GM12878 (cell line): ENCODE measurements around the gene HAPSTR1. TPM values are rescaled to one million over a fixed set of nuclear protein-coding genes. Genes with fewer than 3 reads are reported as not detected.

Experiments
- ATAC-seq: fragments of 200-7000 bp; cut with Tn5 transposase; 3 replicates; pipeline ENCODE4 v1.9.1; 2020; ENCODE audit warnings: mild to moderate bottlenecking, moderate library complexity
- BruUV-seq: library from RNA; stranded (reverse); fragments of 400-500 nt; replicated peaks from 2 replicates; lab custom pipeline; 2021; lab: Mats Ljungman, UMichigan
- CTCF ChIA-PET: fragments of 300-600 bp; sonication (Branson Sonifier 250); formaldehyde crosslinking; extraction: SDS; loops from one replicate; lab custom pipeline; 2021; ENCODE audit warnings: inconsistent platforms; lab: Yijun Ruan, JAX
- POLR2A ChIA-PET: fragments of 350-600 bp; formaldehyde crosslinking; extraction: SDS; loops from one replicate; lab custom pipeline; 2021; ENCODE audit warnings: inconsistent platforms; lab: Charles Lee
- RAD21 ChIA-PET: fragments of 300-600 bp; sonication (Branson Sonifier 250); formaldehyde crosslinking; loops from one replicate; lab custom pipeline; 2023; ENCODE audit warnings: antibody characterized with exemption; ENCODE audit not compliant: unreplicated experiment; lab: Charles Lee
- SMC1A ChIA-PET: fragments of 300-600 bp; sonication (Branson Sonifier 250); formaldehyde crosslinking; loops from one replicate; lab custom pipeline; 2023; ENCODE audit not compliant: unreplicated experiment, uncharacterized antibody; lab: Charles Lee
- DNase-seq: peaks from one replicate; pipeline ENCODE4 v3.0.0-alpha.2; 2011; ENCODE audit warnings: low read depth, low spot score
- FAIRE-seq: peaks from 3 replicates; lab custom pipeline; 2011; peaks lifted over from hg19 to GRCh38; lab: Jason Lieb, UNC
- H2AFZ ChIP-seq: 2 replicates; pipeline ENCODE4 v1.6.0; 2011; ENCODE audit warnings: low read depth, low read length, control low read depth; ENCODE audit not compliant: control insufficient read depth
- H3K27ac ChIP-seq: 2 replicates; pipeline ENCODE4 v1.5.1; 2011; ENCODE audit warnings: control low read depth; ENCODE audit not compliant: control insufficient read depth, insufficient read depth
- H3K27me3 ChIP-seq, 2 experiments: replicated peaks in 1 of 2; 2 replicates each; pipeline versions ENCODE4 v1.6.0 to v1.6.1; 2011; ENCODE audit warnings: low read length in 1 of 2; ENCODE audit not compliant: control insufficient read depth in 2 of 2, insufficient read depth in 2 of 2
- H3K36me3 ChIP-seq, 2 experiments: 2 replicates each; pipeline ENCODE4 v1.5.1; 2011; ENCODE audit warnings: low read length in 1 of 2; ENCODE audit not compliant: control insufficient read depth in 2 of 2, insufficient read depth in 2 of 2
- H3K4me1 ChIP-seq: 2 replicates; pipeline ENCODE4 v1.6.1; 2011; ENCODE audit warnings: mild to moderate bottlenecking, low read length, moderate library complexity, mixed read lengths; ENCODE audit not compliant: control insufficient read depth, insufficient read depth
- H3K4me2 ChIP-seq: 2 replicates; pipeline ENCODE4 v1.6.0; 2011; ENCODE audit warnings: control low read depth; ENCODE audit not compliant: control insufficient read depth, insufficient read depth
- H3K4me3 ChIP-seq: fragments of 200-600 bp; sonication (generic); 2 replicates; pipeline ENCODE4 v1.5.1; 2016
- H3K79me2 ChIP-seq: 2 replicates; pipeline ENCODE4 v1.6.0; 2011; ENCODE audit warnings: low read length; ENCODE audit not compliant: control insufficient read depth, insufficient read depth
- H3K9ac ChIP-seq: 2 replicates; pipeline ENCODE4 v1.8.0; 2011; ENCODE audit warnings: low read length, control low read depth, mixed read lengths; ENCODE audit not compliant: control insufficient read depth, insufficient read depth
- H3K9me3 ChIP-seq: replicated peaks from 3 replicates; pipeline ENCODE4 v1.5.1; 2011; ENCODE audit warnings: mild to moderate bottlenecking, low read length; ENCODE audit not compliant: control insufficient read depth, insufficient read depth
- H4K20me1 ChIP-seq: 2 replicates; pipeline ENCODE4 v1.6.0; 2011; ENCODE audit not compliant: control insufficient read depth, insufficient read depth
- FOXM1 ChIP-seq: IDR thresholded peaks from 2 replicates; pipeline ENCODE4 v1.6.1; 2012; ENCODE audit warnings: low read depth, mild to moderate bottlenecking, inconsistent platforms, low read length, moderate library complexity
- GABPA ChIP-seq: IDR thresholded peaks from 2 replicates; pipeline ENCODE4 v1.6.1; 2014; ENCODE audit warnings: antibody characterized with exemption, low read depth, mild to moderate bottlenecking, inconsistent platforms
- KDM1A ChIP-seq: fragments of 200-600 bp; sonication (generic); IDR thresholded peaks from 2 replicates; pipeline ENCODE4 v1.6.1; 2016; ENCODE audit warnings: borderline replicate concordance
- KLF5 ChIP-seq: fragments of 450-650 bp; IDR thresholded peaks from 2 replicates; pipeline ENCODE4 v1.6.1; 2014; ENCODE audit warnings: mild to moderate bottlenecking; ENCODE audit not compliant: partially characterized antibody
- MEF2A ChIP-seq: IDR thresholded peaks from 2 replicates; pipeline ENCODE4 v1.6.1; 2011; ENCODE audit warnings: low read depth, mild to moderate bottlenecking, low read length, moderate library complexity; ENCODE audit not compliant: insufficient read depth
- NFXL1 ChIP-seq: fragments of 450-650 bp; IDR thresholded peaks from 2 replicates; pipeline ENCODE4 v1.6.1; 2017; ENCODE audit warnings: antibody characterized with exemption, mild to moderate bottlenecking, borderline replicate concordance
- NR2C2 ChIP-seq: IDR thresholded peaks from 2 replicates; pipeline ENCODE4 v1.6.1; 2011; ENCODE audit warnings: borderline replicate concordance, low read depth; ENCODE audit not compliant: control insufficient read depth, insufficient read length
- PRDM15 ChIP-seq: fragments of 450-650 bp; formaldehyde crosslinking; IDR thresholded peaks from 2 replicates; pipeline ENCODE4 v1.4.0; 2020; ENCODE audit warnings: mild to moderate bottlenecking, moderate library complexity
- RAD51 ChIP-seq: fragments of 450-650 bp; IDR thresholded peaks from 2 replicates; pipeline ENCODE4 v1.6.1; 2016; ENCODE audit warnings: moderate library complexity, mild to moderate bottlenecking, inconsistent platforms
- SMAD1 ChIP-seq: fragments of 450-650 bp; IDR thresholded peaks from 2 replicates; pipeline ENCODE4 v1.6.1; 2018; ENCODE audit warnings: mild to moderate bottlenecking, low read depth; ENCODE audit not compliant: partially characterized antibody
- SMC3 ChIP-seq: IDR thresholded peaks from 2 replicates; pipeline ENCODE4 v1.6.1; 2011; ENCODE audit warnings: low read length, improper control_type of control experiment, borderline replicate concordance
- SREBF2 ChIP-seq: IDR thresholded peaks from 2 replicates; pipeline ENCODE4 v1.6.1; 2012; ENCODE audit warnings: mild to moderate bottlenecking, low read length
- SRF ChIP-seq, 2 experiments: IDR thresholded peaks; 2 replicates each; pipeline ENCODE4 v1.6.1; 2011; ENCODE audit warnings: low read depth in 2 of 2, low read length in 2 of 2, mild to moderate bottlenecking in 1 of 2, moderate library complexity in 1 of 2
- TCF12 ChIP-seq: IDR thresholded peaks from 2 replicates; pipeline ENCODE4 v1.6.1; 2011; ENCODE audit warnings: low read depth, mild to moderate bottlenecking, low read length
- ZNF207 ChIP-seq: fragments of 450-650 bp; IDR thresholded peaks from 2 replicates; pipeline ENCODE4 v1.6.1; 2014; ENCODE audit warnings: antibody characterized with exemption, mild to moderate bottlenecking, borderline replicate concordance
- WGBS: methylation state at CpG from one replicate; pipeline ENCODE4 v1.1.6; 2016; ENCODE audit warnings: low lambda C conversion rate; ENCODE audit not compliant: insufficient replicate concordance, insufficient coverage; ENCODE audit errors: missing lambda C conversion rate; 5-methylcytosine and 5-hydroxymethylcytosine counted together
- in situ Hi-C: fragments of 300-500 bp; cut with MboI; formaldehyde crosslinking; loops from 9 replicates; pipeline ENCODE4 v1.14.3; 2018; ENCODE audit warnings: mixed read lengths
- intact Hi-C: fragments of 100-400 bp; cut with micrococcal nuclease; formaldehyde crosslinking; loops from one replicate; pipeline ENCODE4 v1.14.2; 2022; ENCODE audit not compliant: unreplicated experiment
- polyA plus RNA-seq, 11 experiments: library from polyadenylated mRNA; depleted of rRNA in 4 of 11; unstranded in 6 of 11; stranded (reverse) in 5 of 11; fragments of >200 nt; fragmentation: Nextera tagmentation in 4 of 11; fragmentation: Illumina TruSeq in 1 of 11; extraction: Ambion mirVana in 4 of 11; extraction: Trizol in 1 of 11; gene quantifications; 1 replicate in 1 of 11; 2 replicates in 10 of 11; pipeline versions ENCODE4 v1.2.1 to v1.2.3, GENCODE V29; 2011 to 2016; ENCODE audit warnings: inconsistent platforms in 2 of 11, missing spikeins in 2 of 11, low read depth in 1 of 11
- total RNA-seq, 4 experiments: library from RNA; depleted of rRNA in 3 of 4; stranded (reverse); fragments of >200 nt in 3 of 4; fragmentation: Illumina TruSeq in 1 of 4; extraction: Trizol in 1 of 4; gene quantifications; 2 replicates each; pipeline versions ENCODE4 v1.2.1 to v1.2.3, GENCODE V29; 2013 to 2021

Gene HAPSTR1
- total and polyA plus RNA-seq, 10 of the 15 experiments (the other 5 are each of a cell fraction or from before 2014, with no cell fraction given): 8.7 to 52.5 (median 23.1) TPM

- in situ Hi-C loops: no loop called here
- H3K36me3 ChIP-seq: peaks cover 0 to 3% of the 10 kb centered on the region in 2 experiments; a peak in 1 of 4 replicates
- SMC1A ChIA-PET: no interaction called here
These were observed 3.7 kb downstream of the HAPSTR1 start for GRCh38 chr16:9095171-9095570.

More at GRCh38 chr16:9095171-9095570, 3.7 kb downstream of the HAPSTR1 start:
- ChIA-PET RAD21 (no interaction called here), CTCF (no interaction called here), POLR2A (interaction anchor here (1.7 kb wide), 1 partner anchor 15 kb away, joined by 5 read pairs; no protein-coding TSS in a partner anchor)
- no peaks in the 10 kb centered on the region for H3K9me3 ChIP-seq
- peaks cover 17% of the 10 kb centered on the region for H3K4me1 ChIP-seq
- FAIRE-seq (no peak), ATAC-seq (no peak), DNase-seq (no peak)
- peaks cover 93% of the 10 kb centered on the region for H3K79me2 ChIP-seq
- no peak for TF ChIP-seq MEF2A
- no peak for TF ChIP-seq PRDM15 (CRISPR knock-in tag)
- no peak for TF ChIP-seq KLF5
- TF ChIP-seq SREBF2: no peak
- no peak for TF ChIP-seq FOXM1
- TF ChIP-seq RAD51: no peak
- no peak for TF ChIP-seq KDM1A
- no peak for TF ChIP-seq ZNF207
- no peak for TF ChIP-seq SMC3
- TF ChIP-seq GABPA: no peak
- TF ChIP-seq TCF12: no peak
- TF ChIP-seq SRF (IDR thresholded peaks at IDR 0.05; ENCODE audit: low read depth in 2 of 2, low read length in 2 of 2): no peak
- TF ChIP-seq NFXL1: no peak
- TF ChIP-seq SMAD1: no peak
- no peak for TF ChIP-seq NR2C2
- H3K27ac ChIP-seq: no peak overlapping the region
- H3K4me3 ChIP-seq: peak overlapping the region; percentile 81
- H3K27me3 ChIP-seq: no peaks in the 10 kb centered on the region
- BruUV-seq: no TSS peak
- H2AFZ ChIP-seq: no peak overlapping the region
- H4K20me1 ChIP-seq: peaks cover 15% of the 10 kb centered on the region
- intact Hi-C loops: no loop called here
- WGBS: 0% methylated on average over 1 of the region's 1 CpG
- peak overlapping the region; percentile 91 for H3K4me2 ChIP-seq
- no peak overlapping the region for H3K9ac ChIP-seq
